Activated naive CD4-positive, alpha-beta T cell treated with Interleukin-2 at 50 U/mL for 16 hours (primary cell): ENCODE measurements around the gene HELZ.
"Not testable (repeated sequence)": the region's sequence is repeated elsewhere in the genome, so short reads cannot be mapped to it uniquely, and the experiment has no call there.

Source experiments
- DNase-seq: peaks from one replicate; pipeline ENCODE4 v3.0.0-alpha.2; 2020

The HELZ gene

GRCh38 chr17:67266496-67266895 is 21.5 kb upstream of the HELZ start:
- no peak for DNase-seq

DNA sequence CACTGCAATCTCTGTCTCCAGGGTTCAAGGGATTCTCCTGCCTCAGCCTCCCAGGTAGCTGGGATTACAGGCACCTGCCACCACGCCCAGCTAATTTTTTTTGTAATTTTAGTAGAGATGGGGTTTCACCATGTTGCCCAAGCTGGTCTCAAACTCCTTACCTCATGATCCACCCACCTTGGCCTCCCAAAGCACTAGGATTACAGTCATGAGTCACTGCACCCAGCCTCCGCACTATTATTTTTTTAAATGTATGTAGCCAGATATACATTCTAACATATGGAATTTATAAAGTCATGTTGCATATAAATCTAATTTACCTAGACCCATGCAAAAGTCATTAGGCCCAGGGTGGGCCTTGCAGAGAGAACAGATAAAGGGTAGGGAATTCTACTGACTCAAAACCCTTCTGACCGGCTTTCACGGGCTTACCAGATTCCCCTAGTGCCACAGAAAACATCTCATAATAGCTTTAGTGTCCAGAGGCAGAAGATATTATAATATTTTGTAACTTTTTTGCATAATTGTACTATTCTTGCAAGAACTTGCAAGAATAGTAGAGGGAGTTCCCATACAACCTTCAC is 20.5 kb upstream of the HELZ start:
- DNase-seq = no peak

GRCh38 chr17:67262435-67263117 is 17.6 kb upstream of the HELZ start:
- DNase-seq = no peak

DNA sequence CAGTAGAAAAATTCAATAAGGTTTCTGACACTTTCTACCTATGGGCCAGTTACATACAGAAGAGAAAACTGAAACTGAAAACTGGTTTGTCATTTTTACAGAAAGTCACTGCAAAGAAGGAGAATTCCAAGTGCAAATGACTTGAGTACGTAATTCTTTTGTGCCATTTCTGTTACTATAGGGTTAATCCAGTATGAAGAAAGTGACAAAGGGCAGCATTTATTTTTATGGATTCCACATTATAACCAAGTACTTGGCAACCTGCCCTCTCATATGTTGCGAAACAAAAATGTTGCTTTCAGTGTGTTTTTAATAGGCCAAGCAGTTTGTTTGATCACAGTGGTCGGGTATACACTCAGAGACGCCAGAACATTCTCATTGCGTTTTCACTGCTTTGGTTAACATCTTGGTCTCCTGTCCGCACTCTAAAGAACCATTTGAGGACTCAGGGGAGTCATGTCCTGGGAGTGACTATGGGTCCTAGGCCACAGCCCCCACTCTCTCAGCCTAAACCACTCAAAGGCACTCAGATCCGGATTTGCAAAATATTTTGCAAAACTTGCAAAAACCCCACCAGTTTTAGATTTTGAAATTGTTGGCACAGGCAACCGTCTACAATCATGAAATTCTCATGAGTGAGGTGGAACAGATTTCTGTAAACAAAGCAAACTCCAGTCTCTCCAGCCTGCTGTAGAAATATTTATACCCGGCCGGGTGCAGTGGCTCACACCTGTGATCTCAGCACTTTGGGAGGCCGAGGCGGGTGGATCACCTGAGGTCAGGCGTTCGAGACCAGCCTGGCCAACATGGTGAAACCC is 15.4 kb upstream of the HELZ start:
- no peak for DNase-seq

DNA sequence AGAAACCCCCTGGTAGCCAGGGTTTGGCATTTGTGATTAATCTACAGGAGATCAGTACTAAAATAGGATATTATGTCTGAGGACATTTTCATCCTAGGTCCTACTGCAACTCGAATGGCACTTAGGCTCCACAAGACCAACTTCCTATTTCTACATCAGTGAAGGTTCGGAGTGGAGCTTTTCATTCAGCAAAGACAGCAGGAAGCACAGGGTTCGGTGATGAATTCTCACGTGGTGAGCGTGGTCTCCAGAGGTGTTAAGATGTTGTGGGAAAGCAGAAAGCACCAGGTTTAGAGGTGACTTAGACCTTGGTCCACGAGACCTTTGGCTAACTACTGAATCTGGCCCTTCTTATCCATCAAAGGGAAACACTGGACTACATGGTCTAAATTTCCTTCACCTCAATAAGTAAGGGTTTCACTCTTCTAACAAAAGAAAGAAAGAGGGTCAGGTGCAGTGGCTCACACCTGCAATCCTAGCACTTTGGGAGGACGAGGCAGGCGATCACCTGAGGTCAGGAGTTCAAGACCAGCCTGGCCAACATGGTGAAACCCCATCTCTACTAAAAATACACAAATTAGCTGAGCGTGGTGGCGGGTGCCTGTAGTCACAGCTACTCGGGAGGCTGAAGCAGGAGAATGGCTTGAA is 13.9 kb upstream of the HELZ start:
- peak; percentile 25 for DNase-seq

- no peak for DNase-seq
Measured at GRCh38 chr17:67256075-67256732, 11.2 kb upstream of the HELZ start.

GRCh38 chr17:67253384-67253783 is 8.4 kb upstream of the HELZ start:
- DNase-seq = no peak

DNA sequence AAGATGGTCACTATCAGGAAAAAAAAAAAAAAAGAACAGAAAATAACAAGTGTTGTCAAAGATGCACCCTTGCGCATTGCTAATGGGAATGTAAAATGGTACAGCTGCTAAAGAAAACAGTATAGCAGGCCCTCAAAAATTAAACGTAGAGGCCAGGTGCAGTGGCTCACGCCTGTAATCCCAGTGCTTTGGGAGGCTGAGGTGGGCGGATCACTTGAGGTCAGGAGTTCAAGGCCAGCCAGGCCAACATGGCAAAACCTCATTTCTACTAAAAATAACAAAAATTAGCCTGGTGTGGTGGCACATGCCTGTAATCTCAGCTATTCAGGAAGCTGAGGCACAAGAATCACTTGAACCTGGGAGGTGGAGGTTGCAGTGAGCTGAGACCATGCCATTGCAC is 6.6 kb upstream of the HELZ start:
- not testable (repeated sequence) for DNase-seq

DNA sequence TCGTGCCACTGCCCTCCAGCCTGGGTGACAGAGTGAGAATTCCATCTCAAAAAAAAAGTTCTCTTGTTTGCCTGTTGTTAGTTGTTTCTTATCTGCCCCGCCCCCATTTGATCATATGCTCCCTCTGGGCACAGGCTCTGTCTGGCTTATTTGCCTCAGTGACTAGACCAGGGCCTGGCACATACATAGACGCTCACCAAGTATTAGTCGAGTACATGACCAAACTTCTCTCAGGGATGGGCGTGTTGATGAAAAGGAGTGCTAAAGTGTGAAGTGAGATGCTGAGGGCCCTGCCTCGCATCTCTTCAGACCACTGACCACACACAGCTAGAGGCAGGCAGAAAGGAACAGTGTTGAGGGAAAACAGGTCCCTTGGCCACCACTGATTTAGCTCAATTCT is 3.3 kb upstream of the HELZ start:
- DNase-seq = no peak

DNA sequence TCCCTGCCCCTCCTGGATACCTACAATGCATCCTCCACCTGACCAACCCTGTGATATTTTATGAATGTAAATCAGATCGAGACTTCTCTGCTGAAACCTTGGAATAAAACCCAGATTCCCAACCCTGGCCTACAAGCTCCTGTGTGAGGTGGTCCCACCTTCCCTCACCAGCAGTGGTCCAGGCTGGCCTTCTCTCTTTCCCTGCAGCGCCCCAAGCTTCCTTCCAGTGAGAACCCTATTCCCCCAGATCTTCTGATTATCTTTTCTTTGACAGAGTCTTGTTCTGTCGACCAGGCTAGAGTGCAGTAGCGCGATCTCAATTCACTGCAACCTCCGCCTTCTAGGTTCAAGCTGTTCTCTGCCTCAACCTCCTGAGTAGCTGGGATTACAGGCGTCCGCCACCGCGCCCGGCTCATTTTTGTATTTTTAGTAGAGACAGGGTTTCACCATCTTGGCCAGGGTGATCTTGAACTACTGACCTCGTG is 2.5 kb upstream of the HELZ start:
- DNase-seq = no peak

DNA sequence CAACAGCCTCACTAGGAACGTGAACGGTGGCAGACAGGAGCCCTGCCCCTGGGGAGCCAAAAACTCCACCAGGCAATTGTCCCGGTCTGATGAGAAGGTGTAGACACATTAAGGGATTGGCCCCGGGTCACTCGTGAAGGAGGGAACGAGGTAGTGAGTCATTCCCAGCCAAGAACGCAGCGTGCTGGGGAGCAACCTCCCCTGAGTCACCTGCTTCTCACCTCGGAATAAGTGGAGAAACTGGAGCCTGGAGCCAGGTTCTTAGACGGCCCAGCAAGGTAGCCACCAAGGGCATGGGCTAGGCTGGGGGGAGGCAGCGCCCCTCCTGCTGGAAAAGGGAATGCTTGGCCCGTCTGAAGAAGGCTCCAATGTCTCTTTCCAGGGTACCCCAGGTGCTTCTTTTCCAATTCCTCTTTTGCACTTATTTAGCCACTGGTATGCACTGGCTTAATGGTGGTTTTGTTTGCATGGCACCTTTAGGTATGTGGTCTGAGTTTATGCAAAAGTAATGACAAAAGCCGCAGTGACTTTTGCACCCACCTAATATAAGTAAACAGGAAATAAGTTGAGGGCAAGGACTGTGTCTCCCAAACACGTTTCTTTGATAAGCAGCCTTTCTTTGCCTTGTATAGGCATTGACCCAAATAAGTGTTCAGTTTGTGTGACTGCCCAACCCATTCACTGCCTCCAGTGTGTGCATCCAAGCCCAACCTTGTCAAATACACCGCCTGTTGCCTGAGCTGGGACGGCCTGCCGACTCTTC is 1.8 kb upstream of the HELZ start:
- DNase-seq = peak; percentile 58

GRCh38 chr17:67246403-67246652 is 1.3 kb upstream of the HELZ start:
- DNase-seq = no peak

DNA sequence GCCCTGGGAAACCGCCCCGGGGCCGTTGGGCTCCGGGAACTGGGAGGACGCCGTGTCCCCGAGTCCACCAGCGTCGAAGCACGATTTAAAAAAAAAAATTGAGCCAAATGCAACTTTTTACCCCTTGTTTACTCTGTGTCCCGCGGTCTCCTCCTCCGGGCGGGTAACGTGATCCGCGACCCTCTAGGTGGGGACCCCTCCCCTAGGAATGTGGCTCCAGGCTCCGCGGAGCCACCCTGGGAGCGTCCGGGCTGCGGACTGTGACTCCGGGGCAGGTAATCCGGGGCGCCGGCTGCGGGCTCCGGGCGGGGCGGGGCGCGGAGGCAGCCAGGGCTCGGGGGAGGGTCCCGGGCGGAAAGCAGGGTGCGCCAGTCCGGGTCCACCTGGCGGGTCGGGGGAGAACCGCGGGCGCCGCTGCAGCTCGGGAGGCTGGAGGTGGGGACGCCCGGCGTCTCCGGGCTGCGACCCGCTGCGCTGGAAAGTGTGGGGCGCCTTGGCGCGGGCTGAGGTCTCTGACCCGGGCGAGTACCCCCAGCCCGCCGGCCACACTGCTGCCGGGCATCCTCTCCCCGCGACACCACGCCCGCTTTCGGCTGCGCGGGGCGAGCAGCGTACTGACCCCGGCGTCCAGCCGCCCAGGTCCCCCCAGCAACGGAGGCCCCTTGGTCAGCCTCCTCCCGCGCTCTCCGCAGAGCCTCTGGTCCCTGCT is 852 bp upstream of the HELZ start:
- peak; percentile 65 for DNase-seq

GRCh38 chr17:67244431-67245072 is 444 bp downstream of the HELZ start:
- peak; percentile 20 for DNase-seq

- DNase-seq = no peak
Measured at GRCh38 chr17:67243284-67243683, 1.7 kb downstream of the HELZ start.

DNA sequence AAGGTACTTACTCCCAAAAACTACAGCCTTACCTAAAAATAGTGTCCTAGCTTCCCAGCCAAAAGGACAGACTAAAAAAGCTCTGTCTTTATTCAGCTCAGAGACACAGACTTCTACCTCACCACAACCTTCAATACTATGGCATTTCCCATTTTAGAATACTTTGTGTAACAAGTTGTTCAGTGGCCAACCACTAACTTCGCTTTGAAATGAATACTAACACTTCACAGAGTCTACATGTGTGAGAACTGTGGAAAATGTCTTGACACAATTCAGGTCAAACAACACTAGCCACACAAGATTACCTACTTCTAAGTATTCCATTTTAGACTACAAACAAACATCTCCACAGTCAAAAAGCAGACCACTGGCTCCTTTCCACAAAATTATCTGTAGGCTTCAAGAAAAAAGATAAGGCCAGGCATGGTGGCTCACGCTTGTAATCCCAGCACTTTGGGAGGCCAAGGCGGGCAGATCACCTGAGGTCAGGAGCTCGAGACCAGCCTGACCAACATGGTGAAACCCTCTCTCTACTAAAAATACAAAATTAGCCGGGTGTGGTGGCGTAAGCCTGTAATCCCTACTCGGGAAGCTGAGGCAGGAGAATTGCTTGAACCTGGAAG is 3.2 kb downstream of the HELZ start:
- no peak for DNase-seq

- no peak for DNase-seq
Measured at GRCh38 chr17:67239597-67239996, 5.4 kb downstream of the HELZ start.

DNA sequence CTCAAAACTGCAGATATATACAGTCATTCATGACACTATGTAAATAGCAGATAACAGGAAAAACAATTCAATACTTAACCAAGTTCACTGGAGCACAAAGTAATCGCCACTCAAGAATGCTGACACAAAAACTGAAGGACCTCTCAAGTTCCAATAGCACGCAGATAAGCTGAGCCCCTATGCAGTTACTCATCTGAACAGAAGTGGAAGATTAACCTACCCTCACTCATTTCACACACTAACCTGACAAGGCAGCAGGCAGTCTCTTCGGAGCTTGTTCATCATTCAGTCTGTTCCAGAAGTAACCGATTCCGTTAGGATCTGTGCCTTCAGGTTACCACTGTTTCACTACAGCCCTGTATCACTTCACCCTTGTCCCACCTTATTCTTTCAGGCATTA is 6.0 kb downstream of the HELZ start:
- no peak for DNase-seq

DNA sequence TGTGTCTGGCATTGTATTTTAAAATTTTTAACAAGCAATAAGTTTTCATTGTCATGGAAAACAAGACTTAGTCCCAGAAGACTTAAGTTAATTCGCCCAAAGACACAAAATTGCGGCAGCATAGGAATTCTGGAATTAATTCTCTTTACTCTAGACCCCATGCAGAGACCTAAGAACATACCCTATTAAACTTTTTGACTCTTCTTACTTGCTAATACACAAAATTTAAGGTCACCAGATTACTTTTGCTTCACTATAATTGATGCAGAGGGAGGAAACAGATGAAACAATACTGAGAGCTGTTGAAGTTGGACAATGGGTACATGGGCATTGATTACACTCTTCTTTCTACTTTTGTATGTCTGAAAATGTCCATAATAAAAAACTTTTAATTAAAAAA is 12.6 kb downstream of the HELZ start:
- DNase-seq = no peak

DNA sequence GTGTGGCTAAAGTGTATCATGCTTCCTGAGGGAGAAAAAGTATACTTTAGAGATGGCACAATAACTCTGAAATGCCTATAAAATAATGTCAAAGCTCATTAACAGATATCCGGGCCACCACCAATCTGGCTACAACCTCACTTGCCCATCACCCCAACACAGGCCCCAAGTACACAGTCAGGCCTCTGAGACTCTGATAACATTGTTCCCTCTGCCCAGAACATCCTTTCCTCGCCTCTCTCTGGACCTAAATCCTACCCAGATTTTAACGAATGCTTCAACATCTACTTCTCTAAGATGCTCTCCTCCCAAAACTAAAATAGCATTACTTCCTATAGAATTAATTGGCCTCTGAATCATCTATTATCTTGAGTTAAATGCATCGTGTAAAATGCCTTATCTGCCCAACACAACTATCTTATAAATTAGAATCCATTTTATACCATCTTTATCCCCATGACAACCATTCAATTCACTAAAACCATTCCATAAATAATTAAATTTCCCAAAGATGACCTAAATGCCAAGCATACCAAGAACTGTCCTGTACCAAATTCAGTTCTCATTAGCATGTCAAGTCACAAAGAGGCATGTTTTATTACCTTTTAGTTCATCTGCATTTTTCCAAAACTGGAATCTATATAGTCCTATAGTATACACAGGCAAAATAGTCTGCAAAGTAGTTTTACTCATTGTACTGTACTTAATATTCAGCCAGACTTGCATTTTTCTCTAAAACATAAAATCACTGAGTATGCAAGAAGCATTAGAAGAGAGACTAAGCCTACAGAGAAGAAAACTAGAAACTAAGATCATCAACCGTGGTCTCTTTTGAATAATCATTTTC is 15.7 kb downstream of the HELZ start:
- DNase-seq = no peak
